Measurements from ENCODE around the gene ST7.

GRCh38 chr7:116980354-116980753 lies 27.1 kb downstream of the ST7 start:
- TF ChIP-seq CTCF (IDR thresholded peaks at IDR 0.05) (no peak), ESRRA (IDR thresholded peaks at IDR 0.05; ENCODE audit: borderline replicate concordance, low read length) (no peak), RNF2 (IDR thresholded peaks at IDR 0.05; ENCODE audit: borderline replicate concordance, low read depth) (no peak), JUN (IDR thresholded peaks at IDR 0.05) (no peak)
